ENCODE data around the gene FBXO31.

- no peak for TF ChIP-seq CTCF (IDR thresholded peaks at IDR 0.05; ENCODE audit: low read length)
- no peak for TF ChIP-seq EZH2 (optimal IDR thresholded peaks at IDR 0.05; ENCODE audit: low read depth, low read length)
Observed at GRCh38 chr16:87361916-87362619, 21.5 kb downstream of the FBXO31 start.

Measured in MM.1S (cell line).